Thyroid gland (tissue), 4 donors: ENCODE data around the gene PKD1L1. TPM values are rescaled to one million over a fixed set of nuclear protein-coding genes. Genes with fewer than 3 reads are reported as not detected.

Experiments
- DNase-seq, 2 donors: peaks; one replicate each; pipeline ENCODE4 v3.0.0-alpha.2; 2019
- H3K27ac ChIP-seq, 3 donors: fragments of 200-600 bp; sonication (generic); 1 replicate in 2 of 3; 2 replicates in 1 of 3; pipeline ENCODE4 v1.5.1; 2016 to 2019; ENCODE audit warnings: mild to moderate bottlenecking in 1 of 3, moderate library complexity in 1 of 3
- H3K27me3 ChIP-seq: fragments of 200-600 bp; sonication (generic); one replicate; pipeline ENCODE4 v1.5.1; 2019
- H3K36me3 ChIP-seq, 2 donors: fragments of 200-600 bp; sonication (generic); one replicate each; pipeline ENCODE4 v1.5.1; 2016 to 2019
- H3K4me1 ChIP-seq, 2 donors: fragments of 200-600 bp; sonication (generic); one replicate each; pipeline ENCODE4 v1.5.1; 2017 to 2019
- H3K4me3 ChIP-seq, 3 donors: fragments of 200-600 bp; sonication (generic); replicated peaks in 1 of 3; 1 replicate in 2 of 3; 2 replicates in 1 of 3; pipeline ENCODE4 v1.5.1; 2016; ENCODE audit warnings: mild to moderate bottlenecking in 1 of 3
- H3K9me3 ChIP-seq: fragments of 200-600 bp; sonication (generic); one replicate; pipeline ENCODE4 v1.5.1; 2017
- CTCF ChIP-seq, 6 experiments: fragments of 200-600 bp in 3 of 6; fragments of 450-650 bp in 3 of 6; sonication (generic) in 3 of 6; IDR thresholded peaks; one replicate each; pipeline ENCODE4 v1.5.1; 2016 to 2019; ENCODE audit warnings: antibody characterized with exemption in 6 of 6, mild to moderate bottlenecking in 2 of 6, inconsistent platforms in 1 of 6, moderate library complexity in 1 of 6
- POLR2A ChIP-seq, 2 donors: fragments of 450-650 bp; IDR thresholded peaks; one replicate each; pipeline ENCODE4 v1.6.1; 2017; ENCODE audit warnings: antibody characterized with exemption in 2 of 2, mild to moderate bottlenecking in 2 of 2, moderate library complexity in 1 of 2
- WGBS, 2 donors: methylation state at CpG; one replicate each; pipeline ENCODE4 v1.1.5; 2017; 5-methylcytosine and 5-hydroxymethylcytosine counted together
- intact Hi-C: fragments of 100-400 bp; cut with DNase I; formaldehyde crosslinking; loops from one replicate; pipeline ENCODE4 v1.15.1; 2023
- total RNA-seq, 4 donors: library from RNA; depleted of rRNA; stranded (reverse); fragments of >200 nt; gene quantifications; one replicate each; pipeline ENCODE4 v1.2.3, GENCODE V29; 2016

PKD1L1 gene
- total RNA-seq, 4 donors from 2014 or later: under 0.01 to 0.17 (median 0.14) TPM

- intact Hi-C loops: no loop called here
- 67 to 86% methylated on average over 3 to 4 of the region's 4 CpGs for WGBS, 2 donors
- H3K36me3 ChIP-seq: peaks cover 7 to 8% of the 10 kb centered on the region in 2 donors
Observed at GRCh38 chr7:47952224-47952623, 4.0 kb upstream of the PKD1L1 start.

GRCh38 chr7:47951374-47951773, 3.1 kb upstream of the PKD1L1 start:
- intact Hi-C loops: no loop called here
- Histone ChIP-seq H3K9me3 (no peaks in the 10 kb centered on the region), H3K27ac (no peak overlapping the region), H3K36me3 (peaks cover 7 to 8% of the 10 kb centered on the region in 2 donors), H3K4me3 (no peak overlapping the region), H3K4me1 (no peaks in the 10 kb centered on the region), H3K27me3 (no peaks in the 10 kb centered on the region)
- TF ChIP-seq POLR2A (IDR thresholded peaks at IDR 0.05): no peak
- no peak for TF ChIP-seq CTCF (IDR thresholded peaks at IDR 0.05)
- no peak for DNase-seq

More at GRCh38 chr7:47952224-47952623, 4.0 kb upstream of the PKD1L1 start:
- TF ChIP-seq POLR2A (IDR thresholded peaks at IDR 0.05) (no peak), CTCF (IDR thresholded peaks at IDR 0.05) (no peak)
- H3K4me3 ChIP-seq: no peak overlapping the region
- DNase-seq: no peak
- H3K4me1 ChIP-seq: no peaks in the 10 kb centered on the region
- no peaks in the 10 kb centered on the region for H3K27me3 ChIP-seq
- H3K27ac ChIP-seq: no peak overlapping the region
- H3K9me3 ChIP-seq: no peaks in the 10 kb centered on the region

GRCh38 chr7:47950714-47951113, 2.4 kb upstream of the PKD1L1 start:
- H3K36me3 ChIP-seq: peaks cover 7 to 8% of the 10 kb centered on the region in 2 donors
- no peak for DNase-seq
- no peaks in the 10 kb centered on the region for H3K27me3 ChIP-seq
- no peak overlapping the region for H3K27ac ChIP-seq
- H3K9me3 ChIP-seq: no peaks in the 10 kb centered on the region
- intact Hi-C loops: no loop called here
- H3K4me1 ChIP-seq: no peaks in the 10 kb centered on the region
- 54 to 64% methylated on average over 11 of the region's 11 CpGs for WGBS, 2 donors
- no peak for TF ChIP-seq CTCF (IDR thresholded peaks at IDR 0.05)
- TF ChIP-seq POLR2A (IDR thresholded peaks at IDR 0.05): no peak
- H3K4me3 ChIP-seq: no peak overlapping the region

- Histone ChIP-seq H3K4me1 (no peaks in the 10 kb centered on the region), H3K4me3 (no peak overlapping the region), H3K27ac (no peak overlapping the region), H3K9me3 (no peaks in the 10 kb centered on the region), H3K36me3 (peaks cover 2 to 5% of the 10 kb centered on the region in 2 donors), H3K27me3 (no peaks in the 10 kb centered on the region)
- 80 to 88% methylated on average over 4 of the region's 4 CpGs for WGBS, 2 donors
- TF ChIP-seq POLR2A (IDR thresholded peaks at IDR 0.05) (no peak), CTCF (IDR thresholded peaks at IDR 0.05) (no peak)
- intact Hi-C loops: no loop called here
- DNase-seq: no peak
Observed at GRCh38 chr7:47949703-47950102, 1.4 kb upstream of the PKD1L1 start.

GRCh38 chr7:47947355-47947749, 914 bp downstream of the PKD1L1 start:
- peak overlapping the region in 2 of 3 donors; percentile 1 to 53 for H3K27ac ChIP-seq
- intact Hi-C loops: no loop called here
- TF ChIP-seq POLR2A (IDR thresholded peaks at IDR 0.05): no peak
- no peak for TF ChIP-seq CTCF (IDR thresholded peaks at IDR 0.05)
- H3K27me3 ChIP-seq: no peaks in the 10 kb centered on the region
- 93 to 96% methylated on average over 7 of the region's 7 CpGs for WGBS, 2 donors
- no peaks in the 10 kb centered on the region for H3K9me3 ChIP-seq
- DNase-seq: no peak
- no peaks in the 10 kb centered on the region for H3K4me1 ChIP-seq
- no peak overlapping the region for H3K4me3 ChIP-seq
- no peaks in the 10 kb centered on the region for H3K36me3 ChIP-seq
